Nephron progenitor cell (in vitro differentiated cells): ENCODE measurements around the gene UNC93A.

ENCODE experiments used
- DNase-seq: peaks from one replicate; pipeline ENCODE4 v3.0.0; 2021
- H3K27ac Mint-ChIP-seq: 2 replicates; pipeline ENCODE4 v1.8.0; 2021; ENCODE audit warnings: mild to moderate bottlenecking, moderate library complexity, mixed read lengths
- H3K27me3 Mint-ChIP-seq: 2 replicates; pipeline ENCODE4 v1.8.0; 2021; ENCODE audit warnings: mild to moderate bottlenecking, low read depth, mixed read lengths; ENCODE audit not compliant: poor library complexity
- H3K36me3 Mint-ChIP-seq: 2 replicates; pipeline ENCODE4 v1.8.0; 2021; ENCODE audit warnings: low read depth, mixed read lengths
- H3K4me1 Mint-ChIP-seq: 2 replicates; pipeline ENCODE4 v1.8.0; 2021; ENCODE audit warnings: mixed read lengths
- H3K4me3 Mint-ChIP-seq: 2 replicates; pipeline ENCODE4 v1.8.0; 2021; ENCODE audit warnings: mild to moderate bottlenecking, moderate library complexity, mixed read lengths
- H3K9me3 Mint-ChIP-seq: 2 replicates; pipeline ENCODE4 v1.8.0; 2021; ENCODE audit warnings: mild to moderate bottlenecking, moderate library complexity, mixed read lengths
- CTCF ChIP-seq: fragments of 200-600 bp; sonication (generic); IDR thresholded peaks from 2 replicates; pipeline ENCODE4 v1.5.0; 2021; ENCODE audit warnings: antibody characterized with exemption

Gene UNC93A

GRCh38 chr6:167298127-167298526 lies 7.0 kb downstream of the UNC93A start:
- no peak for TF ChIP-seq CTCF
- Mint-ChIP-seq H3K4me3 (no peak overlapping the region), H3K36me3 (peaks cover 8% of the 10 kb centered on the region), H3K27me3 (peaks cover 28% of the 10 kb centered on the region), H3K9me3 (peaks cover 28% of the 10 kb centered on the region), H3K27ac (no peak overlapping the region), H3K4me1 (no peaks in the 10 kb centered on the region)
- no peak for DNase-seq

- peaks cover 8% of the 10 kb centered on the region for H3K36me3 Mint-ChIP-seq
- no peak for TF ChIP-seq CTCF
- DNase-seq = no peak
- peaks cover 25% of the 10 kb centered on the region for H3K27me3 Mint-ChIP-seq
- peaks cover 7% of the 10 kb centered on the region for H3K4me1 Mint-ChIP-seq
- H3K4me3 Mint-ChIP-seq = no peak overlapping the region
- H3K27ac Mint-ChIP-seq = no peak overlapping the region
- peaks cover 28% of the 10 kb centered on the region for H3K9me3 Mint-ChIP-seq
Observed at GRCh38 chr6:167299641-167300308, 8.7 kb downstream of the UNC93A start.

GRCh38 chr6:167300902-167301777 lies 10.0 kb downstream of the UNC93A start:
- no peak for DNase-seq
- H3K4me3 Mint-ChIP-seq = no peak overlapping the region
- peaks cover 22% of the 10 kb centered on the region for H3K9me3 Mint-ChIP-seq
- H3K27me3 Mint-ChIP-seq = peaks cover 17% of the 10 kb centered on the region
- no peak overlapping the region for H3K27ac Mint-ChIP-seq
- peaks cover 8% of the 10 kb centered on the region for H3K36me3 Mint-ChIP-seq
- TF ChIP-seq CTCF = no peak
- peaks cover 7% of the 10 kb centered on the region for H3K4me1 Mint-ChIP-seq

- H3K9me3 Mint-ChIP-seq = peaks cover 15% of the 10 kb centered on the region
- H3K4me1 Mint-ChIP-seq = peaks cover 7% of the 10 kb centered on the region
Observed at GRCh38 chr6:167302074-167302473, 11.0 kb downstream of the UNC93A start.

GRCh38 chr6:167302796-167303195 lies 11.7 kb downstream of the UNC93A start:
- Mint-ChIP-seq H3K27ac (no peak overlapping the region), H3K4me3 (no peak overlapping the region), H3K4me1 (peaks cover 7% of the 10 kb centered on the region), H3K27me3 (peaks cover 10% of the 10 kb centered on the region), H3K9me3 (peaks cover 7% of the 10 kb centered on the region), H3K36me3 (peaks cover 4% of the 10 kb centered on the region)
- DNase-seq = no peak
- no peak for TF ChIP-seq CTCF

More at GRCh38 chr6:167302074-167302473, 11.0 kb downstream of the UNC93A start:
- no peak overlapping the region for H3K4me3 Mint-ChIP-seq
- DNase-seq = no peak
- no peak for TF ChIP-seq CTCF
- H3K27ac Mint-ChIP-seq = no peak overlapping the region
- peaks cover 12% of the 10 kb centered on the region for H3K27me3 Mint-ChIP-seq
- H3K36me3 Mint-ChIP-seq = peaks cover 8% of the 10 kb centered on the region
